DOHH2 (cell line): ENCODE measurements around the gene PRKAR1B.

Source experiments
- CTCF ChIP-seq: fragments of 200-600 bp; sonication (generic); IDR thresholded peaks from one replicate; pipeline ENCODE4 v1.5.1; 2014; ENCODE audit warnings: antibody characterized with exemption, mild to moderate bottlenecking, low read depth, low read length; ENCODE audit not compliant: poor library complexity, severe bottlenecking
- EZH2phosphoT487 ChIP-seq: fragments of 200-600 bp; sonication (generic); IDR thresholded peaks from 2 replicates; pipeline ENCODE4 v1.6.1; 2017; ENCODE audit warnings: borderline replicate concordance, mild to moderate bottlenecking, antibody characterized with exemption, low read length, moderate library complexity, mixed read lengths

GRCh38 chr7:759569-759968 lies 32.5 kb upstream of the PRKAR1B start:
- TF ChIP-seq CTCF (no peak), EZH2phosphoT487 (no peak)
